Activated B cell treated with CpG ODN at 0.5 μM for 24 hours (primary cell): ENCODE results near the gene KISS1R. TPM values are rescaled to one million over a fixed set of nuclear protein-coding genes. Genes with fewer than 3 reads are reported as not detected.

Experiments used
- ATAC-seq: fragments of 200-7000 bp; cut with Tn5 transposase; one replicate; pipeline ENCODE4 v1.10.0; 2021; ENCODE audit warnings: low read depth, mild to moderate bottlenecking, moderate library complexity
- CTCF ChIA-PET: fragments of 350-600 bp; sonication (Branson Sonifier 250); formaldehyde crosslinking; loops from one replicate; lab custom pipeline; 2021; ENCODE audit warnings: antibody characterized with exemption; lab: Charles Lee
- POLR2A ChIA-PET: fragments of 350-600 bp; sonication (Branson Sonifier 250); formaldehyde crosslinking; loops from one replicate; lab custom pipeline; 2021; ENCODE audit warnings: antibody characterized with exemption; lab: Charles Lee
- DNase-seq: peaks from one replicate; pipeline ENCODE4 v3.0.0; 2022
- H3K27ac Mint-ChIP-seq: one replicate; pipeline ENCODE4 v1.8.0; 2020; ENCODE audit warnings: mixed read lengths
- H3K27me3 Mint-ChIP-seq: one replicate; pipeline ENCODE4 v1.8.0; 2021; ENCODE audit warnings: mixed read lengths
- H3K36me3 Mint-ChIP-seq: one replicate; pipeline ENCODE4 v1.8.0; 2021; ENCODE audit warnings: low read depth, mixed read lengths
- H3K4me1 Mint-ChIP-seq: one replicate; pipeline ENCODE4 v1.8.0; 2021; ENCODE audit warnings: mixed read lengths
- H3K4me3 Mint-ChIP-seq: one replicate; pipeline ENCODE4 v1.8.0; 2020; ENCODE audit warnings: mild to moderate bottlenecking, mixed read lengths
- H3K9me3 Mint-ChIP-seq: one replicate; pipeline ENCODE4 v1.8.0; 2020; ENCODE audit warnings: mixed read lengths
- CTCF ChIP-seq: fragments of 200-600 bp; IDR thresholded peaks from one replicate; pipeline ENCODE4 v1.8.0; 2022; ENCODE audit warnings: antibody characterized with exemption, mild to moderate bottlenecking
- intact Hi-C: fragments of 100-400 bp; cut with micrococcal nuclease; formaldehyde crosslinking; loops from one replicate; pipeline ENCODE4 v1.15.1; 2024
- total RNA-seq: library from RNA; stranded (reverse); gene quantifications from 2 replicates; pipeline ENCODE4 v1.2.3, GENCODE V29; 2022

KISS1R gene
- total RNA-seq, 1 donor from 2014 or later = 0.49 TPM

DNA sequence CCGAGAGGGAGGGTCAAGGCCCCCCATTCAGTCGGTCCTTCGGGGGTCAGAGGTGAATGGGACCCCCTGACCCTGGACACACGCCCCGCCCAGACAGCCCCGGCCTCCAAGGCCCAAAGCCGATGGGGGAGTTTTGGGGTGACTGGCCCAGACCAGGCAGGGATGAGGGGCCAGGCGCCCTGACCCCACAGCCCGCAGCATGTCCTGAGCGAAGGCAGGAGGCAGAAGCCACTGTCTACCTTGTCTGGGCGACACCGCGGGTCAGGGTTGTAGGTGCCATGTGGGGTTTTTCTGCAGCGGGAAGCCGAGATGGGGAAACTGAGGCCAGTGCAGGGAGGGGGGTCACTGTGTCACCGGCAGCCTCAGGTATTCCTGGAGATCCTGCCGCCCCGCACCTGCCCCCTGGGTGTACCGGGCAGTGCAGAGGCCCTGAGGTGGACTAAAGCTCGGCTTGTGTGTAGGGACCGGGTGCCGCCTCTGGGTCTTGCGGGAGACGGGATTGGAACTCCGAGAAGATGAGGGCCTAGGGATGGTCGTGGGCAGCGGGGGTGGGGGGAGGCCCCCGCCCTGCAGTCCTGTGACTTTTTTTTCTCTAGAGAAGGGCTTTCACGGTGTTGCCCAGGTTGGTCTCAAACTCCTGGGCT lies 17.2 kb downstream of the KISS1R start:
- intact Hi-C loops = no loop called here
- Mint-ChIP-seq H3K36me3 (peaks cover 24% of the 10 kb centered on the region), H3K27ac (no peak overlapping the region), H3K4me1 (peaks cover 48% of the 10 kb centered on the region), H3K4me3 (no peak overlapping the region), H3K27me3 (no peaks in the 10 kb centered on the region), H3K9me3 (no peaks in the 10 kb centered on the region)
- DNase-seq (no peak), ATAC-seq (no peak)
- no peak for TF ChIP-seq CTCF
- POLR2A ChIA-PET = interaction anchor here (0.5 to 1.9 kb wide), 5 partner anchors 10 to 474 kb away, joined by 3 to 8 read pairs (median 4); no protein-coding TSS in a partner anchor
- CTCF ChIA-PET = interaction anchor here (0.9 kb wide), 1 partner anchor 35 kb away, joined by 3 read pairs; no protein-coding TSS in a partner anchor

DNA sequence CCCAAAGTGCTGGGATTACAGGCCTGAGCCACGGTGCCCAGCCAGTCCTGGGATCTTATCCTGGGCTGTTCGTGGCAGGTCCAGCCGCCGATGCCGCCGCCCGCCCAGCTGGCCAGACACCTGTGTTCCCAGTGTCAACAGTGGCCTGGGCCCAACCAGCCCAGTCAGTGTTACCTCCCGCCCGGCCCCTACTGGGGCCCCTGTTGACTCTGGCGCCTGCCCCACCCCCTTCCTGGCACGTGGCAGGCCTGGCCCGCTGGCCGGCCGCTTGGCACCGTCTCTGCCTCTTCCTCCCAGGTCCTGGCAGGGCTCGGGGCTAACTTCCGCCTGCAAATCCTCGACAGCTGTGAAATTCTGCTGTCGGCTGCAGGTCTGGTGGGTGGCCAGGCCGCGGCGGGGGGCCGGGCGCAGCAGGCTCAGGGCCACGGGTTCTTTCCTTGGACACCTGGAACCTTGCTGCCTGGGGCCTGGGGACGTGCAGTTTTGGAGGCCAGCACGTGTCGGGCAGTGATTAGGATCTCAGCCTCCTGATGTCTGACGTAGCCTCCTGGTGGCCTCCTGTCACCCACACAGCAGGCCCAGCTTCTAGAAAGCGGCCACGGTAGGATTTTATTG lies 17.8 kb downstream of the KISS1R start:
- CTCF ChIA-PET = interaction anchor here (0.9 kb wide), 1 partner anchor 34 kb away, joined by 3 read pairs; no protein-coding TSS in a partner anchor
- Mint-ChIP-seq H3K27ac (no peak overlapping the region), H3K9me3 (no peaks in the 10 kb centered on the region), H3K27me3 (no peaks in the 10 kb centered on the region), H3K4me3 (no peak overlapping the region), H3K4me1 (peaks cover 54% of the 10 kb centered on the region), H3K36me3 (peaks cover 22% of the 10 kb centered on the region)
- POLR2A ChIA-PET = interaction anchor here (0.5 to 1.7 kb wide), 2 partner anchors 12 to 474 kb away, joined by 3 to 8 read pairs; no protein-coding TSS in a partner anchor
- DNase-seq (no peak), ATAC-seq (peak; percentile 15)
- intact Hi-C loops = no loop called here
- TF ChIP-seq CTCF = no peak

- peaks cover 19% of the 10 kb centered on the region for H3K36me3 Mint-ChIP-seq
- ChIA-PET POLR2A (interaction anchor here (1.1 to 4.4 kb wide), 3 partner anchors 9 to 11 kb away, joined by 8 to 45 read pairs (median 9); no protein-coding TSS in a partner anchor), CTCF (no interaction called here)
- peaks cover 61% of the 10 kb centered on the region for H3K4me1 Mint-ChIP-seq
- no peaks in the 10 kb centered on the region for H3K27me3 Mint-ChIP-seq
- TF ChIP-seq CTCF = no peak
- intact Hi-C loops = no loop called here
- no peak overlapping the region for H3K27ac Mint-ChIP-seq
- H3K4me3 Mint-ChIP-seq = no peak overlapping the region
- no peaks in the 10 kb centered on the region for H3K9me3 Mint-ChIP-seq
- no peak for DNase-seq
- no peak for ATAC-seq
Observed at GRCh38 chr19:936175-936546, 19.0 kb downstream of the KISS1R start.

DNA sequence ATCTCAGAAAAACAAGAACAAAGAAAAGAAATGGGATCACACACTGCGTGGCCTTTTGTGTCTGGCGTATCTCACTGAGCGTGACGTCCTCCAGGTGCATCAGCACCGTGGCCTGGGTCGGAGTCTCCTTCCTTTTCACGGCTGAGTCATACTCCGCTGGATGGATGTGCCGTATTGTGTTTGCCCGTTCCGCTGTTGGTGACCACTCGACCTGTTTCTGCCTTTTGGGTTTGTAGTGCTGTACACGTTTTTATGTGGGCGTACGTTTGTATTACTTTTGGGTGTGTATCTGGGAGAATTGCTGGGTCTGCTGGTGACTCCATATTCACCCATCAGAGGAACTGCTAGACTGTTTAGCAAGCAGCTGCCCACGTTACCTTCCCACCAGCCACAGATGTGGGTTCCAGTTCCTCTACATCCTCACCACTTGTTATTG lies 20.1 kb downstream of the KISS1R start:
- peaks cover 16% of the 10 kb centered on the region for H3K36me3 Mint-ChIP-seq
- peak; percentile 35 for ATAC-seq
- no peak for TF ChIP-seq CTCF
- intact Hi-C loops = no loop called here
- no peaks in the 10 kb centered on the region for H3K9me3 Mint-ChIP-seq
- H3K4me1 Mint-ChIP-seq = peaks cover 62% of the 10 kb centered on the region
- no peak for DNase-seq
- no peaks in the 10 kb centered on the region for H3K27me3 Mint-ChIP-seq
- ChIA-PET CTCF (no interaction called here), POLR2A (interaction anchor here (0.7 to 4.4 kb wide), 6 partner anchors 10 to 47 kb away, joined by 3 to 45 read pairs (median 6); partner anchors contain the start of gene WDR18)
- peak overlapping the region; percentile 17 for H3K4me3 Mint-ChIP-seq
- peak overlapping the region; percentile 75 for H3K27ac Mint-ChIP-seq
